Mesenchymal stem cell (in vitro differentiated cells and primary cell): ENCODE results near the gene ITPR3.

ENCODE experiments used
- DNase-seq: peaks from one replicate; pipeline ENCODE4 v3.0.0-alpha.2; 2013
- H2AFZ ChIP-seq: one replicate; pipeline ENCODE4 v1.6.1; 2013; ENCODE audit warnings: low read depth, mild to moderate bottlenecking, control low read depth, inconsistent platforms, low read length, moderate library complexity
- H2AK5ac ChIP-seq: 2 replicates; pipeline ENCODE4 v1.6.1; 2013; ENCODE audit warnings: low read length, moderate library complexity, mild to moderate bottlenecking, inconsistent platforms; ENCODE audit not compliant: severe bottlenecking
- H2BK120ac ChIP-seq: one replicate; pipeline ENCODE4 v1.6.1; 2013; ENCODE audit warnings: low read depth, mild to moderate bottlenecking, inconsistent platforms, low read length, moderate library complexity
- H2BK12ac ChIP-seq, 2 experiments: one replicate each; pipeline ENCODE4 v1.6.1; 2013; ENCODE audit warnings: inconsistent platforms in 2 of 2, low read length in 2 of 2, mild to moderate bottlenecking in 2 of 2, moderate library complexity in 2 of 2, control low read depth in 1 of 2
- H2BK15ac ChIP-seq: one replicate; pipeline ENCODE4 v1.6.1; 2013; ENCODE audit warnings: mild to moderate bottlenecking, low read depth, inconsistent platforms; ENCODE audit not compliant: poor library complexity, severe bottlenecking
- H2BK5ac ChIP-seq: 2 replicates; pipeline ENCODE4 v1.6.1; 2013; ENCODE audit warnings: low read depth, mild to moderate bottlenecking, low read length, control low read depth, inconsistent platforms; ENCODE audit not compliant: poor library complexity, severe bottlenecking
- H3K14ac ChIP-seq, 2 experiments: one replicate each; pipeline ENCODE4 v1.6.1; 2013; ENCODE audit warnings: inconsistent platforms in 2 of 2, low read length in 2 of 2, control low read depth in 1 of 2, mild to moderate bottlenecking in 1 of 2, moderate library complexity in 1 of 2
- H3K18ac ChIP-seq, 2 experiments: one replicate each; pipeline ENCODE4 v1.6.1; 2013; ENCODE audit warnings: inconsistent platforms in 2 of 2, low read length in 2 of 2, control low read depth in 1 of 2, low read depth in 1 of 2, mild to moderate bottlenecking in 1 of 2
- H3K23ac ChIP-seq, 2 experiments: one replicate each; pipeline ENCODE4 v1.6.1; 2013; ENCODE audit warnings: inconsistent platforms in 2 of 2, low read length in 2 of 2, mild to moderate bottlenecking in 2 of 2, moderate library complexity in 2 of 2, control low read depth in 1 of 2
- H3K27ac ChIP-seq: 2 replicates; pipeline ENCODE4 v1.5.1; 2013; ENCODE audit warnings: mild to moderate bottlenecking, moderate library complexity, low read length, control low read depth, inconsistent platforms; ENCODE audit not compliant: poor library complexity, severe bottlenecking
- H3K27me3 ChIP-seq, 2 experiments: 2 replicates each; pipeline versions ENCODE4 v1.6.1 to v1.7.0; 2013; ENCODE audit warnings: low read length in 2 of 2, mild to moderate bottlenecking in 2 of 2, moderate library complexity in 2 of 2, control low read depth in 1 of 2, inconsistent platforms in 1 of 2; ENCODE audit not compliant: control insufficient read depth in 1 of 2, insufficient read depth in 1 of 2
- H3K36me3 ChIP-seq, 2 experiments: 2 replicates each; pipeline versions ENCODE4 v1.6.1 to v1.7.0; 2013; ENCODE audit warnings: low read length in 2 of 2, control low read depth in 1 of 2, inconsistent platforms in 1 of 2, low read depth in 1 of 2, mild to moderate bottlenecking in 1 of 2; ENCODE audit not compliant: insufficient read depth in 2 of 2, control insufficient read depth in 1 of 2
- H3K4ac ChIP-seq, 2 experiments: one replicate each; pipeline ENCODE4 v1.6.1; 2013; ENCODE audit warnings: inconsistent platforms in 2 of 2, low read length in 2 of 2, mild to moderate bottlenecking in 2 of 2, moderate library complexity in 2 of 2, control low read depth in 1 of 2, low read depth in 1 of 2
- H3K4me1 ChIP-seq: 2 replicates; pipeline ENCODE4 v1.6.1; 2013; ENCODE audit warnings: low read depth, low read length, control low read depth; ENCODE audit not compliant: control insufficient read depth, insufficient read depth
- H3K4me2 ChIP-seq: 2 replicates; pipeline ENCODE4 v1.6.1; 2013; ENCODE audit warnings: low read length, mild to moderate bottlenecking, inconsistent platforms; ENCODE audit not compliant: poor library complexity, severe bottlenecking
- H3K4me3 ChIP-seq, 2 experiments: 2 replicates each; pipeline versions ENCODE4 v1.5.1 to v1.7.0; 2013; ENCODE audit warnings: low read length in 2 of 2, mild to moderate bottlenecking in 2 of 2, control low read depth in 1 of 2, low read depth in 1 of 2; ENCODE audit not compliant: insufficient read depth in 1 of 2
- H3K79me1 ChIP-seq: replicated peaks from 2 replicates; pipeline ENCODE4 v1.6.1; 2013; ENCODE audit warnings: mild to moderate bottlenecking, control low read depth, low read length, inconsistent platforms; ENCODE audit not compliant: poor library complexity, severe bottlenecking
- H3K9ac ChIP-seq: 2 replicates; pipeline ENCODE4 v1.7.0; 2013; ENCODE audit warnings: mild to moderate bottlenecking, low read length, moderate library complexity
- H3K9me3 ChIP-seq: 2 replicates; pipeline ENCODE4 v1.7.0; 2013; ENCODE audit warnings: mild to moderate bottlenecking, low read length; ENCODE audit not compliant: control insufficient read depth
- H4K8ac ChIP-seq: one replicate; pipeline ENCODE4 v1.6.1; 2013; ENCODE audit warnings: inconsistent platforms, mild to moderate bottlenecking, low read length, moderate library complexity
- H4K91ac ChIP-seq: one replicate; pipeline ENCODE4 v1.6.1; 2013; ENCODE audit warnings: mild to moderate bottlenecking, low read length, inconsistent platforms
- whole genome bisulfite sequencing: methylation state at CpG from one replicate; pipeline ENCODE4 v1.1.7; 2013; ENCODE audit warnings: mixed read lengths; 5-methylcytosine and 5-hydroxymethylcytosine counted together

The ITPR3 gene

DNA sequence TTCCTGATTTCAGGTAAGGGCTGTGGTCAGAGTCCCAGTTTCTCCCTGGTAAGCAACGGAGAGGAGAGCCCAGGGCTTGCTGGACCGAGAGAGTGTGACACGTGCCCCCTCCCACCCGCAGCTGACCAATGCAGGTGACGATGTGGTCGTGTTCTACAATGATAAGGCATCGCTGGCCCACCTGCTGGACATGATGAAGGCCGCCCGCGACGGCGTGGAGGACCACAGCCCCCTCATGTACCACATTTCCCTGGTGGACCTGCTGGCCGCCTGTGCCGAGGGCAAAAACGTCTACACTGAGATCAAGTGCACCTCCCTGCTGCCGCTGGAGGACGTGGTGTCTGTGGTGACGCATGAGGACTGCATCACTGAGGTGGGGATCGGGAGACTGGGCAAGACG, 58.6 kb downstream of the ITPR3 start:
- Histone ChIP-seq H4K91ac (no peak overlapping the region), H3K4me2 (no peak overlapping the region), H3K4me3 (no peak overlapping the region), H3K4me1 (peaks cover 11% of the 10 kb centered on the region), H3K9me3 (no peaks in the 10 kb centered on the region), H3K18ac (no peak overlapping the region), H3K14ac (no peak overlapping the region), H3K23ac (no peak overlapping the region), H3K9ac (no peak overlapping the region), H3K4ac (no peak overlapping the region), H2AK5ac (no peak overlapping the region), H3K79me1 (peaks cover 2% of the 10 kb centered on the region), H2BK5ac (no peak overlapping the region), H2AFZ (no peak overlapping the region), H2BK120ac (no peak overlapping the region), H3K36me3 (peaks cover 83 to 93% of the 10 kb centered on the region in 2 experiments), H2BK12ac (no peak overlapping the region), H4K8ac (no peak overlapping the region), H3K27ac (no peak overlapping the region), H2BK15ac (no peak overlapping the region), H3K27me3 (no peaks in the 10 kb centered on the region)
- no peak for DNase-seq
- WGBS, result 95% methylated on average over 20 of the region's 20 CpGs

DNA sequence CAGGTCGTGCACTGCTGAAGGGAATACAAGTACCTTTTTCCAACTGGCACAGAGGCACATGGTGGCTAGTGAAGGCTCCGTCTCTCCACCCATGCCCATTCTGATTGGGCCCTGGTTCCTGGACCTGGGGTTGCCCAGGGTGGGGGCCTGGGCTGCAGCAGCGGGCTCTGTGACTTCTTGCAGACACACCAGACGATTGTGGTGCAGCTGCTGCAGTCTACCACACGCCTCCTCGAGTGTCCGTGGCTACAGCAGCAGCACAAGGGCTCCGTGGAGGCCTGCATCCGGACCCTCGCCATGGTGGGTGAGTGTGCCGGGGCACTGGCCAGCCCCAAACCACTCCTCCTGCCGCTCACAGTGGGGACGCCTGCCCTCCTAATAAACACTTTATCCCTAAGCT, 61.2 kb downstream of the ITPR3 start:
- DNase-seq, result no peak
- Histone ChIP-seq H3K79me1 (peaks cover 2% of the 10 kb centered on the region), H3K27me3 (no peaks in the 10 kb centered on the region), H2BK15ac (no peak overlapping the region), H4K91ac (no peak overlapping the region), H3K4me2 (no peak overlapping the region), H3K4ac (no peak overlapping the region), H3K36me3 (peaks cover 90 to 95% of the 10 kb centered on the region in 2 experiments), H3K14ac (no peak overlapping the region), H3K4me1 (peaks cover 8% of the 10 kb centered on the region), H2BK5ac (no peak overlapping the region), H2BK12ac (no peak overlapping the region), H3K18ac (no peak overlapping the region), H3K27ac (no peak overlapping the region), H2AK5ac (no peak overlapping the region), H3K4me3 (no peak overlapping the region), H4K8ac (no peak overlapping the region), H3K9ac (no peak overlapping the region), H2AFZ (no peak overlapping the region), H2BK120ac (no peak overlapping the region), H3K23ac (no peak overlapping the region), H3K9me3 (no peaks in the 10 kb centered on the region)
- 95% methylated on average over 13 of the region's 13 CpGs for WGBS

DNA sequence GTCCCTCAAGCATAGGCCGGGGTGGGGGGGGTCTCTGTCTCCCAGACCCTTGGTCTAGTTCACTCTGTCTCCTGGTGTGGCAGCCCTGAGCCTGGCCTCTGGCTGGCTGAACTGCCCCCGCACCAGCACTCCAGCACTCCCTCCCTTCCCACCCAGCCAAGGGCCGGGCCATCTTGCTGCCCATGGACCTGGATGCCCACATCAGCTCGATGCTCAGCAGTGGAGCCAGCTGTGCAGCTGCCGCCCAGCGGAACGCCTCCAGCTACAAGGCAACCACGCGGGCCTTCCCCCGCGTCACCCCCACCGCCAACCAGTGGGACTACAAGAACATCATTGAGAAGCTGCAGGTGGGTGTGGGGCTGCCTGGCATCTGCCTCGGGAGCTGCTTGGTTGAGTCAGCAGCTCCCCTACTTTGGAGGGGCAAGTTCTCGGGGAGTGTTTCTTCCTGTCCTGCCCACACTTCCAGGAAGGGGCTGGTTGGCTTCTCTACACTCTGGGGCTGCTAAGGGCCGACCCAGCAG, 62.0 kb downstream of the ITPR3 start:
- no peak overlapping the region for H4K8ac ChIP-seq
- H4K91ac ChIP-seq, result no peak overlapping the region
- WGBS, result 95% methylated on average over 15 of the region's 15 CpGs
- peaks cover 90 to 95% of the 10 kb centered on the region in 2 experiments for H3K36me3 ChIP-seq
- no peak overlapping the region for H3K18ac ChIP-seq
- no peak overlapping the region for H2AFZ ChIP-seq
- H3K9me3 ChIP-seq, result no peaks in the 10 kb centered on the region
- H3K4ac ChIP-seq, result no peak overlapping the region
- no peaks in the 10 kb centered on the region for H3K27me3 ChIP-seq
- no peak overlapping the region for H3K4me3 ChIP-seq
- H2BK12ac ChIP-seq, result no peak overlapping the region
- no peak overlapping the region for H2BK15ac ChIP-seq
- peaks cover 5% of the 10 kb centered on the region for H3K4me1 ChIP-seq
- no peak overlapping the region for H3K23ac ChIP-seq
- H3K27ac ChIP-seq, result no peak overlapping the region
- no peak overlapping the region for H2BK5ac ChIP-seq
- H3K4me2 ChIP-seq, result no peak overlapping the region
- H2BK120ac ChIP-seq, result no peak overlapping the region
- peaks cover under 1% of the 10 kb centered on the region for H3K79me1 ChIP-seq
- H3K14ac ChIP-seq, result no peak overlapping the region
- no peak overlapping the region for H2AK5ac ChIP-seq
- DNase-seq, result no peak
- H3K9ac ChIP-seq, result no peak overlapping the region

DNA sequence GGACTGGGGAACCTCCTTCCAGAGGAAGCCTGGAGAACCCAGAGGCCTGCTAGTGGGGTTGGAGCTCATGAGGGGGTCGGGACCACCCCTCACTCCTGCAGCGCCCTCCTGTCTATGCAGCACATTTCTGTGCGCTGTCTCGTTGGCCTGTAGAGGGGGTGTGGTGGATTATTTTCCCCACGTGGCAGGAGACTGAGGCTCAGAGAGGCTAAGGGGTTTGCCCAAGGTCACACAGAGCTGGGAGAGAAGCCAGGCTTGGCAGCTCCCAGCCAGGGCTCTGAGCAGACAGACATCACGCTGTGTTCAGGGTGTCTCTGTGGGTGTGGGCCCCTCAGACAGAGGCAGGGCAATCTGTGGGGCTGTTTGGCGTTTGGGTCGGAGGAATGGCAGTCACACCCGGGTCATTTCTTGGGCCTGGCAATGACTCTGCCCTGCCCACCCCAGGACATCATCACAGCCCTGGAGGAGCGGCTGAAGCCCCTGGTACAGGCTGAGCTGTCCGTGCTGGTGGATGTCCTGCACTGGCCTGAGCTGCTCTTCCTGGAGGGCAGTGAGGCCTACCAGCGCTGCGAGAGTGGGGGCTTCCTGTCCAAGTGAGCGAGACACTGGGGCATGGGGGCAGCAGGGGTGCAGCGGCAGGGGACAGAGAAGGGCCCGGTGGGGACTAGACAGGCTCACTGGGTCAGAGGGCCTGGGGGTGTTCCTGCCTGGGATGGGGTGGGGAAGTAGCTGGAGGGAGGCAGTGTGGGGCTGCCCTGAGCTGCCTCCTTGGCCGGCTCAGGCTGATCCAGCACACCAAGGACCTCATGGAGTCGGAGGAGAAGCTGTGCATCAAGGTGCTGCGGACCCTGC, 62.7 kb downstream of the ITPR3 start:
- no peak for DNase-seq
- no peak overlapping the region for H3K18ac ChIP-seq
- H3K23ac ChIP-seq, result no peak overlapping the region
- H3K4me2 ChIP-seq, result no peak overlapping the region
- no peak overlapping the region for H2BK5ac ChIP-seq
- H4K8ac ChIP-seq, result no peak overlapping the region
- 93% methylated on average over 18 of the region's 19 CpGs for WGBS
- no peak overlapping the region for H3K27ac ChIP-seq
- H3K9ac ChIP-seq, result no peak overlapping the region
- H3K27me3 ChIP-seq, result no peaks in the 10 kb centered on the region
- H2AFZ ChIP-seq, result no peak overlapping the region
- no peaks in the 10 kb centered on the region for H3K79me1 ChIP-seq
- H2BK15ac ChIP-seq, result no peak overlapping the region
- no peak overlapping the region for H4K91ac ChIP-seq
- H3K4me3 ChIP-seq, result no peak overlapping the region
- peaks cover 90 to 96% of the 10 kb centered on the region in 2 experiments for H3K36me3 ChIP-seq
- H2BK120ac ChIP-seq, result no peak overlapping the region
- H3K4me1 ChIP-seq, result peaks cover 4% of the 10 kb centered on the region
- H3K14ac ChIP-seq, result no peak overlapping the region
- no peak overlapping the region for H2AK5ac ChIP-seq
- H3K4ac ChIP-seq, result no peak overlapping the region
- no peaks in the 10 kb centered on the region for H3K9me3 ChIP-seq
- no peak overlapping the region for H2BK12ac ChIP-seq
